K562 (cell line): ENCODE data around the gene ALG14. TPM values are rescaled to one million over a fixed set of nuclear protein-coding genes. Genes with fewer than 3 reads are reported as not detected.

ENCODE experiments used
- CBX2 ChIP-seq: fragments of 200-600 bp; sonication (generic); IDR thresholded peaks from one replicate; pipeline ENCODE4 v1.6.1; 2012; ENCODE audit warnings: mild to moderate bottlenecking, low read length, inconsistent platforms; ENCODE audit not compliant: insufficient read depth, poor library complexity, severe bottlenecking
- FUS ChIP-seq: fragments of 200-400 bp; formaldehyde crosslinking; optimal IDR thresholded peaks from 2 replicates; pipeline ENCODE3; 2017; ENCODE audit warnings: low read depth, low read length
- ILK ChIP-seq: fragments of 450-650 bp; IDR thresholded peaks from 2 replicates; pipeline ENCODE4 v1.6.1; 2016; ENCODE audit warnings: missing genetic modification characterization, low read depth, mild to moderate bottlenecking, missing compliant biosample characterization, moderate library complexity, borderline replicate concordance
- polyA plus RNA-seq, 8 experiments: library from polyadenylated mRNA; depleted of rRNA in 4 of 8; stranded (reverse) in 5 of 8; unstranded in 3 of 8; fragments of >200 nt; fragmentation: Nextera tagmentation in 2 of 8; fragmentation: Illumina TruSeq in 1 of 8; extraction: Ambion mirVana in 2 of 8; extraction: Trizol in 1 of 8; gene quantifications; 2 replicates each; pipeline versions ENCODE4 v1.2.1 to v1.2.3, GENCODE V29; 2011 to 2014; ENCODE audit warnings: inconsistent platforms in 1 of 8, missing spikeins in 1 of 8
- total RNA-seq, 7 experiments: library from RNA; depleted of rRNA in 6 of 7; stranded (reverse); fragments of >200 nt in 6 of 7; fragmentation: Illumina TruSeq in 2 of 7; extraction: Trizol in 2 of 7; gene quantifications; 2 replicates each; pipeline versions ENCODE4 v1.2.1 to v1.2.3, GENCODE V29; 2011 to 2021; ENCODE audit warnings: low replicate concordance in 1 of 7
- TF ChIP-seq, protein P1 (sequence below): fragments of 450-650 bp; IDR thresholded peaks from 2 replicates; pipeline ENCODE4 v1.6.1; 2016; ENCODE audit warnings: mild to moderate bottlenecking, moderate library complexity
- TF ChIP-seq, protein P2 (sequence below): sonication (generic); formaldehyde crosslinking; IDR thresholded peaks from 2 replicates; pipeline ENCODE4 v1.8.0; 2023; ENCODE audit warnings: mild to moderate bottlenecking, missing genetic modification reagents
- TF ChIP-seq, protein P3 (sequence below), 2 experiments: fragments of 250-450 bp in 1 of 2; fragments of 450-650 bp in 1 of 2; sonication (Bioruptor Pico) in 1 of 2; IDR thresholded peaks; 2 replicates each; pipeline versions ENCODE4 v1.6.1 to v1.8.0; 2016 to 2021; ENCODE audit warnings: mild to moderate bottlenecking in 2 of 2, moderate library complexity in 2 of 2, missing compliant biosample characterization in 1 of 2, missing genetic modification characterization in 1 of 2
- TF ChIP-seq, protein P4 (sequence below): fragments of 450-650 bp; formaldehyde crosslinking; IDR thresholded peaks from 2 replicates; pipeline ENCODE4 v1.4.0; 2020; ENCODE audit warnings: mild to moderate bottlenecking, moderate library complexity
- TF ChIP-seq, protein P5 (sequence below): IDR thresholded peaks from 2 replicates; pipeline ENCODE4 v1.6.1; 2014; ENCODE audit warnings: antibody characterized with exemption

ALG14 gene
- total and polyA plus RNA-seq, 9 of the 15 experiments (the other 6 are each of a cell fraction or from before 2014, with no cell fraction given): 2.8 to 16.2 (median 4.9) TPM

DNA sequence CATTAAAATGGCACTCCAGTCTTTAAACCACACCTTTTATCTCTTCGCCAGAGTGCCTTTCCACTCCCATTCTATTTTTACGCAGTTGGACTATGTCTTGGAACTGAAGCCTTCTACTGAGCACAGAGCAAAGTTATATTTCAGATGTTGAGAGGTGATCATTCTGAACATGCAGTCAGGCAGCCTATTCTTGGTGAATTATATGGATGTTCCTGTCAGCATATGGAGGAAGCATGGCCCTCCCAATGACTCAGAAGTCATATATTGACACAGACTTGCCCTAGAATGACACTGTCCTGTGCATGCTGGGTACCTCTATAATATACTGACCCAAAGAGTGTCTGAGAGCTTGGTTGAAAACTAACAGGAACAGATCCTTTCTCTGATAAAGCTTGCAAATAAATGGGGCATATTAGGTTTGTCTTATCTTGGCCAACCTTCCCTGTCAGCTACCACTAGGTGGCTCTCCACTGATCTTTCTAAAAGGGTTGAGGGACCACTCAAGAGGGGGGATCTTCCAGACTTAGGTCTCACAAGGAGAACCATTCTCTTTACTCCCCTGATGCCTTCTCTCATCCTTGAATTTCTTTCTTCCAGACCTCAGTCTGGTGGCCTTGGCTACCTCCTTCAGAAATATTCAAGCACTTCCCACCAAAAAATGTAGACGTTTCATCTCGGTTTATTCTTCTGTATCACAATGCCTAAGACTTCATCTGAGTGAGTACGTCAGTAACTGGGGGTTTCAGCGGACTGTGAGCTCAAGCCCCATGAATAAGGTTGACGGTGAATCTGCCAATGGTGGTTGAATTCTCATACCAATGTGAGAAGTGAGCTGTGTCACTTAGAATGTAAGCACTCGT, 11.8 kb upstream of the ALG14 start (continued):
- TF ChIP-seq FUS (no peak), CBX2 (no peak), ILK (tag) (peak; percentile 67; the same call in 1 of the 2 replicates)
- TF ChIP-seq, protein P1, sequence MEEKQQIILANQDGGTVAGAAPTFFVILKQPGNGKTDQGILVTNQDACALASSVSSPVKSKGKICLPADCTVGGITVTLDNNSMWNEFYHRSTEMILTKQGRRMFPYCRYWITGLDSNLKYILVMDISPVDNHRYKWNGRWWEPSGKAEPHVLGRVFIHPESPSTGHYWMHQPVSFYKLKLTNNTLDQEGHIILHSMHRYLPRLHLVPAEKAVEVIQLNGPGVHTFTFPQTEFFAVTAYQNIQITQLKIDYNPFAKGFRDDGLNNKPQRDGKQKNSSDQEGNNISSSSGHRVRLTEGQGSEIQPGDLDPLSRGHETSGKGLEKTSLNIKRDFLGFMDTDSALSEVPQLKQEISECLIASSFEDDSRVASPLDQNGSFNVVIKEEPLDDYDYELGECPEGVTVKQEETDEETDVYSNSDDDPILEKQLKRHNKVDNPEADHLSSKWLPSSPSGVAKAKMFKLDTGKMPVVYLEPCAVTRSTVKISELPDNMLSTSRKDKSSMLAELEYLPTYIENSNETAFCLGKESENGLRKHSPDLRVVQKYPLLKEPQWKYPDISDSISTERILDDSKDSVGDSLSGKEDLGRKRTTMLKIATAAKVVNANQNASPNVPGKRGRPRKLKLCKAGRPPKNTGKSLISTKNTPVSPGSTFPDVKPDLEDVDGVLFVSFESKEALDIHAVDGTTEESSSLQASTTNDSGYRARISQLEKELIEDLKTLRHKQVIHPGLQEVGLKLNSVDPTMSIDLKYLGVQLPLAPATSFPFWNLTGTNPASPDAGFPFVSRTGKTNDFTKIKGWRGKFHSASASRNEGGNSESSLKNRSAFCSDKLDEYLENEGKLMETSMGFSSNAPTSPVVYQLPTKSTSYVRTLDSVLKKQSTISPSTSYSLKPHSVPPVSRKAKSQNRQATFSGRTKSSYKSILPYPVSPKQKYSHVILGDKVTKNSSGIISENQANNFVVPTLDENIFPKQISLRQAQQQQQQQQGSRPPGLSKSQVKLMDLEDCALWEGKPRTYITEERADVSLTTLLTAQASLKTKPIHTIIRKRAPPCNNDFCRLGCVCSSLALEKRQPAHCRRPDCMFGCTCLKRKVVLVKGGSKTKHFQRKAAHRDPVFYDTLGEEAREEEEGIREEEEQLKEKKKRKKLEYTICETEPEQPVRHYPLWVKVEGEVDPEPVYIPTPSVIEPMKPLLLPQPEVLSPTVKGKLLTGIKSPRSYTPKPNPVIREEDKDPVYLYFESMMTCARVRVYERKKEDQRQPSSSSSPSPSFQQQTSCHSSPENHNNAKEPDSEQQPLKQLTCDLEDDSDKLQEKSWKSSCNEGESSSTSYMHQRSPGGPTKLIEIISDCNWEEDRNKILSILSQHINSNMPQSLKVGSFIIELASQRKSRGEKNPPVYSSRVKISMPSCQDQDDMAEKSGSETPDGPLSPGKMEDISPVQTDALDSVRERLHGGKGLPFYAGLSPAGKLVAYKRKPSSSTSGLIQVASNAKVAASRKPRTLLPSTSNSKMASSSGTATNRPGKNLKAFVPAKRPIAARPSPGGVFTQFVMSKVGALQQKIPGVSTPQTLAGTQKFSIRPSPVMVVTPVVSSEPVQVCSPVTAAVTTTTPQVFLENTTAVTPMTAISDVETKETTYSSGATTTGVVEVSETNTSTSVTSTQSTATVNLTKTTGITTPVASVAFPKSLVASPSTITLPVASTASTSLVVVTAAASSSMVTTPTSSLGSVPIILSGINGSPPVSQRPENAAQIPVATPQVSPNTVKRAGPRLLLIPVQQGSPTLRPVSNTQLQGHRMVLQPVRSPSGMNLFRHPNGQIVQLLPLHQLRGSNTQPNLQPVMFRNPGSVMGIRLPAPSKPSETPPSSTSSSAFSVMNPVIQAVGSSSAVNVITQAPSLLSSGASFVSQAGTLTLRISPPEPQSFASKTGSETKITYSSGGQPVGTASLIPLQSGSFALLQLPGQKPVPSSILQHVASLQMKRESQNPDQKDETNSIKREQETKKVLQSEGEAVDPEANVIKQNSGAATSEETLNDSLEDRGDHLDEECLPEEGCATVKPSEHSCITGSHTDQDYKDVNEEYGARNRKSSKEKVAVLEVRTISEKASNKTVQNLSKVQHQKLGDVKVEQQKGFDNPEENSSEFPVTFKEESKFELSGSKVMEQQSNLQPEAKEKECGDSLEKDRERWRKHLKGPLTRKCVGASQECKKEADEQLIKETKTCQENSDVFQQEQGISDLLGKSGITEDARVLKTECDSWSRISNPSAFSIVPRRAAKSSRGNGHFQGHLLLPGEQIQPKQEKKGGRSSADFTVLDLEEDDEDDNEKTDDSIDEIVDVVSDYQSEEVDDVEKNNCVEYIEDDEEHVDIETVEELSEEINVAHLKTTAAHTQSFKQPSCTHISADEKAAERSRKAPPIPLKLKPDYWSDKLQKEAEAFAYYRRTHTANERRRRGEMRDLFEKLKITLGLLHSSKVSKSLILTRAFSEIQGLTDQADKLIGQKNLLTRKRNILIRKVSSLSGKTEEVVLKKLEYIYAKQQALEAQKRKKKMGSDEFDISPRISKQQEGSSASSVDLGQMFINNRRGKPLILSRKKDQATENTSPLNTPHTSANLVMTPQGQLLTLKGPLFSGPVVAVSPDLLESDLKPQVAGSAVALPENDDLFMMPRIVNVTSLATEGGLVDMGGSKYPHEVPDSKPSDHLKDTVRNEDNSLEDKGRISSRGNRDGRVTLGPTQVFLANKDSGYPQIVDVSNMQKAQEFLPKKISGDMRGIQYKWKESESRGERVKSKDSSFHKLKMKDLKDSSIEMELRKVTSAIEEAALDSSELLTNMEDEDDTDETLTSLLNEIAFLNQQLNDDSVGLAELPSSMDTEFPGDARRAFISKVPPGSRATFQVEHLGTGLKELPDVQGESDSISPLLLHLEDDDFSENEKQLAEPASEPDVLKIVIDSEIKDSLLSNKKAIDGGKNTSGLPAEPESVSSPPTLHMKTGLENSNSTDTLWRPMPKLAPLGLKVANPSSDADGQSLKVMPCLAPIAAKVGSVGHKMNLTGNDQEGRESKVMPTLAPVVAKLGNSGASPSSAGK: no peak
- TF ChIP-seq, protein P2, sequence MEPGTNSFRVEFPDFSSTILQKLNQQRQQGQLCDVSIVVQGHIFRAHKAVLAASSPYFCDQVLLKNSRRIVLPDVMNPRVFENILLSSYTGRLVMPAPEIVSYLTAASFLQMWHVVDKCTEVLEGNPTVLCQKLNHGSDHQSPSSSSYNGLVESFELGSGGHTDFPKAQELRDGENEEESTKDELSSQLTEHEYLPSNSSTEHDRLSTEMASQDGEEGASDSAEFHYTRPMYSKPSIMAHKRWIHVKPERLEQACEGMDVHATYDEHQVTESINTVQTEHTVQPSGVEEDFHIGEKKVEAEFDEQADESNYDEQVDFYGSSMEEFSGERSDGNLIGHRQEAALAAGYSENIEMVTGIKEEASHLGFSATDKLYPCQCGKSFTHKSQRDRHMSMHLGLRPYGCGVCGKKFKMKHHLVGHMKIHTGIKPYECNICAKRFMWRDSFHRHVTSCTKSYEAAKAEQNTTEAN: no peak
- TF ChIP-seq, protein P3, sequence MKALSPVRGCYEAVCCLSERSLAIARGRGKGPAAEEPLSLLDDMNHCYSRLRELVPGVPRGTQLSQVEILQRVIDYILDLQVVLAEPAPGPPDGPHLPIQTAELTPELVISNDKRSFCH (CRISPR knock-in tag; IDR thresholded peaks at IDR 0.05): peak; percentile 78; the same call in 1 of the 2 replicates
- TF ChIP-seq, protein P3 (tag; IDR thresholded peaks at IDR 0.05): peak; percentile 94
- TF ChIP-seq, protein P4, sequence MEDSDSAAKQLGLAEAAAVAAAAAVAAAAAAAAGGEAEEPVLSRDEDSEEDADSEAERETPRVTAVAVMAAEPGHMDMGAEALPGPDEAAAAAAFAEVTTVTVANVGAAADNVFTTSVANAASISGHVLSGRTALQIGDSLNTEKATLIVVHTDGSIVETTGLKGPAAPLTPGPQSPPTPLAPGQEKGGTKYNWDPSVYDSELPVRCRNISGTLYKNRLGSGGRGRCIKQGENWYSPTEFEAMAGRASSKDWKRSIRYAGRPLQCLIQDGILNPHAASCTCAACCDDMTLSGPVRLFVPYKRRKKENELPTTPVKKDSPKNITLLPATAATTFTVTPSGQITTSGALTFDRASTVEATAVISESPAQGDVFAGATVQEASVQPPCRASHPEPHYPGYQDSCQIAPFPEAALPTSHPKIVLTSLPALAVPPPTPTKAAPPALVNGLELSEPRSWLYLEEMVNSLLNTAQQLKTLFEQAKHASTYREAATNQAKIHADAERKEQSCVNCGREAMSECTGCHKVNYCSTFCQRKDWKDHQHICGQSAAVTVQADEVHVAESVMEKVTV (CRISPR knock-in tag): peak; percentile 58
- TF ChIP-seq, protein P5, sequence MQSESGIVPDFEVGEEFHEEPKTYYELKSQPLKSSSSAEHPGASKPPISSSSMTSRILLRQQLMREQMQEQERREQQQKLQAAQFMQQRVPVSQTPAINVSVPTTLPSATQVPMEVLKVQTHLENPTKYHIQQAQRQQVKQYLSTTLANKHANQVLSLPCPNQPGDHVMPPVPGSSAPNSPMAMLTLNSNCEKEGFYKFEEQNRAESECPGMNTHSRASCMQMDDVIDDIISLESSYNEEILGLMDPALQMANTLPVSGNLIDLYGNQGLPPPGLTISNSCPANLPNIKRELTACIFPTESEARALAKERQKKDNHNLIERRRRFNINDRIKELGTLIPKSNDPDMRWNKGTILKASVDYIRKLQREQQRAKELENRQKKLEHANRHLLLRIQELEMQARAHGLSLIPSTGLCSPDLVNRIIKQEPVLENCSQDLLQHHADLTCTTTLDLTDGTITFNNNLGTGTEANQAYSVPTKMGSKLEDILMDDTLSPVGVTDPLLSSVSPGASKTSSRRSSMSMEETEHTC: no peak
